Stimulated activated CD4-positive, alpha-beta T cell treated with anti-CD3 and anti-CD28 coated beads, Interleukin-4, amount 100 ng/mL, for 1 hour (primary cell): ENCODE measurements around the gene HGS.
"Not testable (repeated sequence)": the region's sequence is repeated elsewhere in the genome, so short reads cannot be mapped to it uniquely, and the experiment has no call there.

ENCODE experiments used
- DNase-seq: peaks from one replicate; pipeline ENCODE4 v3.0.0-alpha.2; 2020

The HGS gene

GRCh38 chr17:81722184-81723120 lies 38.6 kb downstream of the HGS start:
- DNase-seq: no peak

GRCh38 chr17:81723651-81724209 lies 39.9 kb downstream of the HGS start:
- no peak for DNase-seq

- DNase-seq: no peak
Observed at GRCh38 chr17:81725439-81725838, 41.6 kb downstream of the HGS start.

DNA sequence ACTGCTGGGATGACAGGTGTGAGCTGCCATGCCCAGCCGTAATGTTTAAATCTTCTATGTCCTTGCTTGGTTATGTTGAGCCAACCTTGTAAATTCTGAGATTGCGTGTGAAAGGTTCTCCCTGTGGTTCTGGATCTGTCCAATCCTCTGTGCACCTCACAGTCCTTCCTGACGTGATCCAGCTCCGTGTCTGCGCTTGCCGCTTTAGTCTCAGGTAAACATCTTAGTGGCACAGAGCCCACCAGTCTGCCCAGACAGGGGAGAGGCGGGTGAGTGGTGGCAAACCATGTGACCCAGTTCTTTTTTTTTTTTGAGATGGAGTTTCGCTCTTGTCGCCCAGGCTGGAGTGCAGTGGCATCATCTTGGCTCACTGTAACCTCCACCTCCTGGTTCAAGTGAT lies 42.2 kb downstream of the HGS start:
- DNase-seq: no peak

- no peak for DNase-seq
Observed at GRCh38 chr17:81727324-81728031, 43.7 kb downstream of the HGS start.

GRCh38 chr17:81733507-81734404 lies 49.9 kb downstream of the HGS start:
- peak; percentile 64 for DNase-seq

GRCh38 chr17:81734405-81735263 lies 50.8 kb downstream of the HGS start:
- no peak for DNase-seq

GRCh38 chr17:81735264-81736102 lies 51.7 kb downstream of the HGS start:
- DNase-seq: no peak

DNA sequence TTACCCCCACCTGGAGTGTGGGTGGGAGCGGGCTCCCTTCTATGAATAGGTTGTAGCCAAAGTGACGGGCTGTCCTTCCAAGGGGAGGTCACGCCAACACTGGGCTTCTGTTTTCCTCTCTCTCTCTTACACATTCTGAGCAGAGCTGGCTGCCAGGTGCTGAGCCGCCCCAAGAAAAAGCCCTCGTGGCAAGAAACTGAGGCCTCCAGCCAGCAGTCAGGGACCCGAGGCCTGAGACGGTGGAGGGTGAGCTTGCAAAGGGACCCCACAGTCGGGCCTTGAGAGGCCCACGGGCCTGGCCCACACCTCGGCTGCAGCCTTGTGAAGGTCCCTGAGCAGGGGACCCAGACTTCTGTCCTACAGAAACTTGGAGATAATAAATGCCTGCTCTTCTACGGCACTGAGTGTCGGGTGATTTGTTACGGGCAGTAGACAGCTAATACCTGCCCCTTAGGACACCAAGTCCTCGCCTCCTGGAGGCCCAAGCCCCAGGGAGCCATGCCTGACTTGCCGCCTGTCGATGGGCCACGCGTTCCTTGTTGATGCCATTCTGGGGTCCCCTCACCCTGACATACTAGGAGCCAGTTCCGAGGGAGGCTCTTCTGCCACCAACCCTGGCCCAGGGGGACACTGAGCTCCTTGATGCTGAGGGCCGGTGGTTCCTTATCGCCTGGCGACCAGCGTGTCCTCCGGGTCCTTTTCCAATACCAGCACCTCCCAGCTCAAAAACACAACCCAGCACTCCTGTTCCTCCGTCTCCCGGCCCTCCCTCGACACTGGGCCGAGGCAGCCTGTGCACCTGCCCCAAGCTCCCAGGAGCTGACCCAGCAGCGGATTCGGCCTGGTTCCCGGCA lies 54.4 kb downstream of the HGS start:
- DNase-seq: no peak

DNA sequence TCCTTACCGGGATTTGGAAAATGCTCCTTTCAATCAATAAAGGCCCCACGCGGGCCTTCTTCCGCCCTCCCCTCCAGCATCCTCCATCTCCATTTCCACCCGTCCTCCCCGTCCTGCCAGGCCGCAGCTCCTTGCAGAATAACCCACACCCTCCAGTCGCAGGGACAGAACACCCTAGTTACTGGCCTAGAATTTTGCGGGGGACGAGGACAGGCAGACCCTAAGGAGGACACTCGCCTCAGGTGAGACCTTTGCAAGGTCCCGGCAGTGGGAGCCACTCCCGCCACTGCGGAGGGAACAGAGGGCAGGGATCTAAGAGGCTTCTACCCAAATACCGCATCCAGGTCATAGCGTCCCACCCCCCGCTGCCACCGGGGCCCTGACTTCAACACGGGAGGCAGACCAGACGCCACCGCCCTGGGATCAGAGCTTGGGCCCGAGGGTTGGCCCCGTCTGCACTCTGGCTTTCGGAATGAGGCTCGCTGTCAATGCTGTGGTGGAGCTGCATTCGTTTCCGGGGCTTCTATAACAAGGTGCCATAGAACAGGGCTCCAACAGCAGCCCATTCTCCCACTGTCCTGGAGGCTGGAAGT lies 55.1 kb downstream of the HGS start:
- DNase-seq: no peak

- not testable (repeated sequence) for DNase-seq
Observed at GRCh38 chr17:81739593-81739992, 55.8 kb downstream of the HGS start.

DNA sequence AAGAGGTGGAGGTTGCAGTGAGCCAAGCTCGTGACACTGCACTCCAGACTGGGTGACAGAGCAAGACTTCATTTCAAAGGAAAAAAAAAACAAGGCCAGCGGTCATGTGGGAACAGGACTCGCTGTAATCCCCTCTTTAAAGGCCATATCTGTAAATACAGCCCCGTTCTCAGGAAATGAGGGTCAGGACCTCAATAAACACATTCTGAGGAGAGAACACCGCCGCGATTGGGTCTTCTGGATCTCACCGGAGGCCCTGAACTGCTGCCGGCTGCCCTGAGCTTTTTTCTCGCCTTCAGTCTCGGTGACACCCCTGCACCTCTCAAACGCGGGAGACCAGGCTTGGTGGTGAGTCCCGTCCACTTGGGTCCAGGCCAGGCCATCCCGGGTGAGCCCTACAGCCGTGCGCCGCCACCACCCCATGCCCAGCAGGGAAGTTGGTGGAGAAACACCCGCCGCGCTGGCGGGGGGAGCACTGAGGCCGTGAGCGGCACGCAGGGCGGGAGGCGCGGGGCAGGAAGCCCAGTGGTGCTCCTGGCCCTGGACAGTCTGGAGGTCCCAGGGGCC lies 56.7 kb downstream of the HGS start:
- DNase-seq: no peak

- no peak for DNase-seq
Observed at GRCh38 chr17:81741049-81741593, 57.3 kb downstream of the HGS start.

GRCh38 chr17:81741594-81742452 lies 58.0 kb downstream of the HGS start:
- no peak for DNase-seq
